DOHH2 (cell line): Measurements from ENCODE around the gene LILRB1.
A peak's percentile ranks its signal among the peaks of the same experiment; 100 is the strongest.
"Not testable (repeated sequence)": the region's sequence is repeated elsewhere in the genome, so short reads cannot be mapped to it uniquely, and the experiment has no call there.

ENCODE experiments used
- H3F3A ChIP-seq: fragments of 200-600 bp; sonication (generic), shearing (Covaris generic); 2 replicates; pipeline ENCODE4 v1.6.0; 2016; ENCODE audit warnings: antibody characterized with exemption, mild to moderate bottlenecking; ENCODE audit not compliant: control insufficient read depth, insufficient read depth
- H3K27ac ChIP-seq: fragments of 200-600 bp; sonication (generic); 2 replicates; pipeline ENCODE4 v1.5.1; 2014; ENCODE audit warnings: low read depth, mild to moderate bottlenecking, low read length, moderate library complexity
- H3K27me3 ChIP-seq: fragments of 200-600 bp; sonication (generic); 2 replicates; pipeline ENCODE4 v1.6.1; 2014; ENCODE audit warnings: mild to moderate bottlenecking, low read length, mixed read lengths; ENCODE audit not compliant: control insufficient read depth
- H3K36me3 ChIP-seq: fragments of 200-600 bp; sonication (generic); 2 replicates; pipeline ENCODE4 v1.6.1; 2014; ENCODE audit warnings: mild to moderate bottlenecking, low read length, moderate library complexity, mixed read lengths; ENCODE audit not compliant: control insufficient read depth
- H3K4me1 ChIP-seq: fragments of 200-600 bp; sonication (generic); 2 replicates; pipeline ENCODE4 v1.6.1; 2014; ENCODE audit warnings: mild to moderate bottlenecking, low read length, mixed read lengths; ENCODE audit not compliant: control insufficient read depth
- H3K4me2 ChIP-seq: fragments of 200-600 bp; sonication (generic); 2 replicates; pipeline ENCODE4 v1.6.0; 2014; ENCODE audit warnings: mild to moderate bottlenecking, low read length, moderate library complexity
- H3K4me3 ChIP-seq: fragments of 200-600 bp; sonication (generic); 2 replicates; pipeline ENCODE4 v1.5.1; 2014; ENCODE audit warnings: mild to moderate bottlenecking, low read length, mixed read lengths
- H3K79me2 ChIP-seq: fragments of 200-600 bp; sonication (generic); 2 replicates; pipeline ENCODE4 v1.6.1; 2014; ENCODE audit warnings: mild to moderate bottlenecking, low read length, mixed read lengths; ENCODE audit not compliant: control insufficient read depth
- H3K9me2 ChIP-seq: fragments of 200-600 bp; sonication (generic); replicated peaks from 2 replicates; pipeline ENCODE4 v1.6.1; 2014; ENCODE audit warnings: mild to moderate bottlenecking, low read length, mixed read lengths; ENCODE audit not compliant: control insufficient read depth
- H3K9me3 ChIP-seq: fragments of 200-600 bp; sonication (generic); 2 replicates; pipeline ENCODE4 v1.6.1; 2014; ENCODE audit warnings: antibody characterized with exemption, low read length, mixed read lengths; ENCODE audit not compliant: control insufficient read depth, insufficient read depth
- H4K20me1 ChIP-seq: fragments of 200-600 bp; sonication (generic); 2 replicates; pipeline ENCODE4 v1.6.0; 2014; ENCODE audit warnings: low read depth, mild to moderate bottlenecking, antibody characterized with exemption, low read length, moderate library complexity; ENCODE audit not compliant: control insufficient read depth, insufficient read depth
- EZH2phosphoT487 ChIP-seq: fragments of 200-600 bp; sonication (generic); IDR thresholded peaks from 2 replicates; pipeline ENCODE4 v1.6.1; 2017; ENCODE audit warnings: borderline replicate concordance, mild to moderate bottlenecking, antibody characterized with exemption, low read length, moderate library complexity, mixed read lengths
- TF ChIP-seq, protein P1 (sequence below): fragments of 200-600 bp; sonication (generic); IDR thresholded peaks from one replicate; pipeline ENCODE4 v1.5.1; 2014; ENCODE audit warnings: antibody characterized with exemption, mild to moderate bottlenecking, low read depth, low read length; ENCODE audit not compliant: poor library complexity, severe bottlenecking

The LILRB1 gene

DNA sequence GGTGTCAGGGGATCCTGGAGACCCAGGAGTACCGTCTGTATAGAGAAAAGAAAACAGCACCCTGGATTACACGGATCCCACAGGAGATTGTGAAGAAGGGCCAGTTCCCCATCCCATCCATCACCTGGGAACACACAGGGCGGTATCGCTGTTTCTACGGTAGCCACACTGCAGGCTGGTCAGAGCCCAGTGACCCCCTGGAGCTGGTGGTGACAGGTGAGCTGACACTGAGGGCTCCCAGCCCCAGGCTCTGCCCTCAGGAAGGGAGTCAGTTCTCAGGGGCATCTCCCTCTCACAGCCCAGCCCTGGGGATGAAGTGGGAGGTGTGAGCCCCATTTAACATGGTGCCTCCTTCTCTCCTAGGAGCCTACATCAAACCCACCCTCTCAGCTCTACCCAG is 35.5 kb upstream of the LILRB1 start:
- no peak overlapping the region for H3K27ac ChIP-seq
- H3K9me2 ChIP-seq, result no peaks in the 10 kb centered on the region
- no peak overlapping the region for H3K4me2 ChIP-seq
- TF ChIP-seq EZH2phosphoT487, result no peak
- TF ChIP-seq, protein P1, sequence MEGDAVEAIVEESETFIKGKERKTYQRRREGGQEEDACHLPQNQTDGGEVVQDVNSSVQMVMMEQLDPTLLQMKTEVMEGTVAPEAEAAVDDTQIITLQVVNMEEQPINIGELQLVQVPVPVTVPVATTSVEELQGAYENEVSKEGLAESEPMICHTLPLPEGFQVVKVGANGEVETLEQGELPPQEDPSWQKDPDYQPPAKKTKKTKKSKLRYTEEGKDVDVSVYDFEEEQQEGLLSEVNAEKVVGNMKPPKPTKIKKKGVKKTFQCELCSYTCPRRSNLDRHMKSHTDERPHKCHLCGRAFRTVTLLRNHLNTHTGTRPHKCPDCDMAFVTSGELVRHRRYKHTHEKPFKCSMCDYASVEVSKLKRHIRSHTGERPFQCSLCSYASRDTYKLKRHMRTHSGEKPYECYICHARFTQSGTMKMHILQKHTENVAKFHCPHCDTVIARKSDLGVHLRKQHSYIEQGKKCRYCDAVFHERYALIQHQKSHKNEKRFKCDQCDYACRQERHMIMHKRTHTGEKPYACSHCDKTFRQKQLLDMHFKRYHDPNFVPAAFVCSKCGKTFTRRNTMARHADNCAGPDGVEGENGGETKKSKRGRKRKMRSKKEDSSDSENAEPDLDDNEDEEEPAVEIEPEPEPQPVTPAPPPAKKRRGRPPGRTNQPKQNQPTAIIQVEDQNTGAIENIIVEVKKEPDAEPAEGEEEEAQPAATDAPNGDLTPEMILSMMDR, result no peak
- no peak overlapping the region for H3K4me3 ChIP-seq
- H3K4me1 ChIP-seq, result peaks cover 12% of the 10 kb centered on the region
- H3F3A ChIP-seq, result no peaks in the 10 kb centered on the region
- H3K9me3 ChIP-seq, result no peaks in the 10 kb centered on the region
- H3K27me3 ChIP-seq, result peaks cover 37% of the 10 kb centered on the region
- H3K79me2 ChIP-seq, result no peaks in the 10 kb centered on the region
- no peaks in the 10 kb centered on the region for H4K20me1 ChIP-seq
- H3K36me3 ChIP-seq, result no peaks in the 10 kb centered on the region

DNA sequence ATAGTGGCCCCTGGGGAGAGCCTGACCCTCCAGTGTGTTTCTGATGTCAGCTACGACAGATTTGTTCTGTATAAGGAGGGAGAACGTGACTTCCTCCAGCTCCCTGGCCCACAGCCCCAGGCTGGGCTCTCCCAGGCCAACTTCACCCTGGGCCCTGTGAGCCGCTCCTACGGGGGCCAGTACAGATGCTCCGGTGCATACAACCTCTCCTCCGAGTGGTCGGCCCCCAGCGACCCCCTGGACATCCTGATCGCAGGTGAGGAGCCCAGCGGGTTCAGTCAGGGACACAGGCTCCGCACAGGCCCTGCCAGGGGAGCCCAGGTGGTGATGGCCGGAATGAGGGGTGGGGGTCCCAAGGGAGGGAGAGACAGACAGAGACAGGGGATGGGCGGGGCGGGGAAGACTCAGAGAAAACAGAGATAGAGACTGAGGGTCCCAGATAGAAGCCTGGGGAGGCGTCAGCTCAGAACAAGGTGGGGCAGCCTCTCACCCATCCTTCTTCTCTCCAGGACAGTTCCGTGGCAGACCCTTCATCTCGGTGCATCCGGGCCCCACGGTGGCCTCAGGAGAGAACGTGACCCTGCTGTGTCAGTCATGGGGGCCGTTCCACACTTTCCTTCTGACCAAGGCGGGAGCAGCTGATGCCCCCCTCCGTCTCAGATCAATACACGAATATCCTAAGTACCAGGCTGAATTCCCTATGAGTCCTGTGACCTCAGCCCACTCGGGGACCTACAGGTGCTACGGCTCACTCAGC is 34.4 kb upstream of the LILRB1 start:
- not testable (repeated sequence) for H4K20me1 ChIP-seq, H3K4me2 ChIP-seq, H3K9me2 ChIP-seq, H3K79me2 ChIP-seq, H3K9me3 ChIP-seq, H3K4me3 ChIP-seq, H3F3A ChIP-seq, H3K27ac ChIP-seq, H3K36me3 ChIP-seq
- Histone ChIP-seq H3K4me1 (peaks cover 17% of the 10 kb centered on the region), H3K27me3 (peaks cover 40% of the 10 kb centered on the region)

DNA sequence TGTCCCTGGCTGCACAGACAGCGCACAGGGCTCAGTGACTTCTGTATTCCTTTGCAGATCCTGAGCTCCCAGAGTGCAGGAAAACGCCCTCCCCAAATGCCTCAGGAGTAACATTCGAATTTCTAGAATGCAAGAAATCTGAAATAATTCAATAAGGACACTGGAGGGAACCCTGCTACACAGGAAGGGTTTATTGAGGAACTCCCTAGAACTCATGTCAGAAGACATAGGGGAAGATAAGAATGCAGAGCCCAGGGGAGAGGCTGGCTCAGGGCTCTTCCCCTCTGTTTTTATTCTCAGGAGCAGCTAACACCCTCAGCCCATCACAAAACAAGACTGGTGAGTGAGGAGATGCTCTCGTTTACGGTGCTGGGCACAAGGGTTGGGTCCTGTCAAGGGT is 30.1 kb upstream of the LILRB1 start:
- Histone ChIP-seq H3K4me2 (no peak overlapping the region), H3K9me3 (peaks cover 8% of the 10 kb centered on the region; the same call in 1 of the 2 replicates), H3K27me3 (peaks cover 30% of the 10 kb centered on the region), H3K79me2 (no peaks in the 10 kb centered on the region), H3K4me1 (peaks cover 19% of the 10 kb centered on the region), H3K36me3 (no peaks in the 10 kb centered on the region), H3K4me3 (no peak overlapping the region), H4K20me1 (no peaks in the 10 kb centered on the region), H3F3A (no peaks in the 10 kb centered on the region), H3K27ac (no peak overlapping the region), H3K9me2 (no peaks in the 10 kb centered on the region)
- no peak for TF ChIP-seq EZH2phosphoT487
- TF ChIP-seq, protein P1, result no peak

DNA sequence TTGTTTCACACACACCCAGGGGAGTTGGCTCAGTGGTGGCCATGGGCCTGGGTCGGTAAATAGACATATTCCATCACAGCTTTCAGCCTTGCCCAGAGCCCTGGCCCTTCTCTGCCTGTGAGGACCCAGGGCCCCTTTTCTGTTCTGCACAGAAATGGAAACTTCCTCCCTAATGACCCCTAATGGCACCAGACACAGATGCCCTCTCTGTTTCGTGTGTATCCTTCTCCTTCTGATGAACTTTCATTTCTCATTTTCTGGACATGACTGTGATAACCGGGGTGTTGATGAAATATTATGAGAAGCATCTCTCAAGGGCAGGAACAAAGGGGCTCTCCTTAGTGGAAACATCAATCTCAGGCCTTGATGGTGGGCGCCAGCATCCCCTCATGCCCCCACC is 24.1 kb upstream of the LILRB1 start:
- Histone ChIP-seq H3K4me2 (peak overlapping the region; percentile 77), H4K20me1 (no peaks in the 10 kb centered on the region), H3K9me2 (no peaks in the 10 kb centered on the region), H3K36me3 (no peaks in the 10 kb centered on the region), H3K27ac (peak overlapping the region; percentile 54), H3K27me3 (peaks cover 5% of the 10 kb centered on the region), H3K79me2 (no peaks in the 10 kb centered on the region), H3K4me3 (peak overlapping the region; percentile 55), H3F3A (peaks cover 3% of the 10 kb centered on the region), H3K9me3 (peaks cover 17% of the 10 kb centered on the region; the same call in 1 of the 2 replicates), H3K4me1 (peaks cover 41% of the 10 kb centered on the region)
- TF ChIP-seq, protein P1, result no peak
- no peak for TF ChIP-seq EZH2phosphoT487
